Suprapubic skin (tissue), 4 donors: Measurements from ENCODE around the gene KIAA0319L. TPM values are rescaled to one million over a fixed set of nuclear protein-coding genes. Genes with fewer than 3 reads are reported as not detected.
"Not testable (repeated sequence)": the region's sequence is repeated elsewhere in the genome, so short reads cannot be mapped to it uniquely, and the experiment has no call there.

Source experiments
- DNase-seq, 2 donors: peaks; one replicate each; pipeline ENCODE4 v3.0.0-alpha.2; 2019; ENCODE audit warnings: low spot score in 2 of 2
- H3K27ac ChIP-seq: fragments of 200-600 bp; sonication (generic); one replicate; pipeline ENCODE4 v1.5.1; 2019
- H3K27me3 ChIP-seq: fragments of 200-600 bp; sonication (generic); one replicate; pipeline ENCODE4 v1.5.1; 2019
- H3K36me3 ChIP-seq: fragments of 200-600 bp; sonication (generic); one replicate; pipeline ENCODE4 v1.5.1; 2019
- H3K4me1 ChIP-seq: fragments of 200-600 bp; sonication (generic); one replicate; pipeline ENCODE4 v1.5.1; 2019
- H3K4me3 ChIP-seq: fragments of 200-600 bp; sonication (generic); one replicate; pipeline ENCODE4 v1.5.1; 2019; ENCODE audit warnings: mild to moderate bottlenecking
- H3K9me3 ChIP-seq: fragments of 200-600 bp; sonication (generic); one replicate; pipeline ENCODE4 v1.5.1; 2019
- EP300 ChIP-seq: sonication (generic); formaldehyde crosslinking; IDR thresholded peaks from one replicate; pipeline ENCODE4 v1.6.1; 2017; ENCODE audit warnings: antibody characterized with exemption
- POLR2A ChIP-seq, 2 donors: fragments of 450-650 bp; IDR thresholded peaks; one replicate each; pipeline ENCODE4 v1.6.1; 2017; ENCODE audit warnings: antibody characterized with exemption in 2 of 2, mild to moderate bottlenecking in 2 of 2, moderate library complexity in 2 of 2
- POLR2AphosphoS5 ChIP-seq, 3 donors: sonication (generic); formaldehyde crosslinking; IDR thresholded peaks; one replicate each; pipeline ENCODE4 v1.6.1; 2017; ENCODE audit warnings: antibody characterized with exemption in 3 of 3
- WGBS: methylation state at CpG from one replicate; pipeline ENCODE4 v1.1.5; 2018; 5-methylcytosine and 5-hydroxymethylcytosine counted together
- total RNA-seq, 4 donors: library from RNA; depleted of rRNA; stranded (reverse); fragments of >200 nt; gene quantifications; one replicate each; pipeline ENCODE4 v1.1.0, GENCODE V29; 2016
- TF ChIP-seq, protein P1 (sequence below), 2 donors: fragments of 200-600 bp in 1 of 2; fragments of 450-650 bp in 1 of 2; sonication (generic) in 1 of 2; IDR thresholded peaks; one replicate each; pipeline ENCODE4 v1.5.1; 2016 to 2019; ENCODE audit warnings: antibody characterized with exemption in 2 of 2, mild to moderate bottlenecking in 1 of 2, moderate library complexity in 1 of 2

The KIAA0319L gene
- total RNA-seq, 4 donors from 2014 or later = 52.1 to 124 (median 83.5) TPM

DNA sequence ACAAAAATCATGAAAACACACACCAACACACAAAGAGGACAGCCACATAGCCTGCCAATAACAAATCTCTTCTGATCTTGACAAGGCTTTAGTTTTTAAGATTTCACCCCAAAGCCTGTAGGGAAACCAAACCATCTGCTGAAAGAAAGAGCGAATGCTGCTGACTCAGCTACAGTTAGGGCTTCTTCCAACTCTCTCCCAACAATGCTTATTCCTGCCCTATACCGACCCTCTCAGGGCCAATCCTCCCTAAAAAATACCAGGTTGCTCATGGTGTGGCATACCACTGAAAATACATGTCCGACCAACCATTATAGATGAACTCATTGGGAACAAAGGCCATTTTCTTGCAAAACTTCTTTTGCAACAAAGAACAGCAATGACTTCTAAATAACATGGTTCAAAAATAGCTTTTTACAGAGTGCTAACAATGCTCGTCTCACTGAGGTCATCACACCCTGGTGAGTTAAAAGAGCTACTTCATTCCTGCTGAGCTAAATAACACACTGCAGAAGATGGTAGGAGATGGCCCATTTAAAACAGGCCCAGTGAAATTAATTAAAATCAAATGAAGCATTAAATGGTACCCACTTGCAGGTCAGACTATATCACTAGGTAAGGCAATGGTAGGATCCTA is 86.1 kb downstream of the KIAA0319L start:
- WGBS = 90% methylated on average over 4 of the region's 4 CpGs
- H3K36me3 ChIP-seq = peaks cover 52% of the 10 kb centered on the region
- no peak for DNase-seq
- no peaks in the 10 kb centered on the region for H3K4me1 ChIP-seq
- H3K27me3 ChIP-seq = no peaks in the 10 kb centered on the region
- H3K4me3 ChIP-seq = no peak overlapping the region
- H3K9me3 ChIP-seq = no peaks in the 10 kb centered on the region
- no peak for TF ChIP-seq EP300
- H3K27ac ChIP-seq = no peak overlapping the region

DNA sequence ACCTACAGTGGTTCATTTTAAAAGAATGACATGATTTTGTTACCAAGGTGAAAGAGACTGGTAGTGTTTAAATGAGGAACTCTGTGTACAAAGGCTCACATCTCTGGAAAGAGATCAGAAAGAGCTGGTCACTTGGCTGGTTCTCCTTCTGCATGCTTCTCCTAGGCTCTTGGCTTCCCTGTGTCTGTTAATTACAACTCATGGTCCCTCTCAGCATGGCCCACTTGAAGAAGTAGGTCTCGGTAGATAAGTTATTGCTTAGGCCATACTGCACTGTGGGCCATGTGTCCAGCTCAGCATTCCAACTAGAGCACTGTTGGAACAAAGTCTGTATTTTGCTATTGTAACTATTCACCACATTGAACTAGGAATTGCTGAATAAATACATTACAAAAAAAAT is 91.1 kb downstream of the KIAA0319L start:
- no peaks in the 10 kb centered on the region for H3K4me1 ChIP-seq
- H3K4me3 ChIP-seq = no peak overlapping the region
- 100% methylated on average over 1 of the region's 1 CpG for WGBS
- TF ChIP-seq POLR2AphosphoS5 (IDR thresholded peaks at IDR 0.05) = no peak
- TF ChIP-seq, protein P1, sequence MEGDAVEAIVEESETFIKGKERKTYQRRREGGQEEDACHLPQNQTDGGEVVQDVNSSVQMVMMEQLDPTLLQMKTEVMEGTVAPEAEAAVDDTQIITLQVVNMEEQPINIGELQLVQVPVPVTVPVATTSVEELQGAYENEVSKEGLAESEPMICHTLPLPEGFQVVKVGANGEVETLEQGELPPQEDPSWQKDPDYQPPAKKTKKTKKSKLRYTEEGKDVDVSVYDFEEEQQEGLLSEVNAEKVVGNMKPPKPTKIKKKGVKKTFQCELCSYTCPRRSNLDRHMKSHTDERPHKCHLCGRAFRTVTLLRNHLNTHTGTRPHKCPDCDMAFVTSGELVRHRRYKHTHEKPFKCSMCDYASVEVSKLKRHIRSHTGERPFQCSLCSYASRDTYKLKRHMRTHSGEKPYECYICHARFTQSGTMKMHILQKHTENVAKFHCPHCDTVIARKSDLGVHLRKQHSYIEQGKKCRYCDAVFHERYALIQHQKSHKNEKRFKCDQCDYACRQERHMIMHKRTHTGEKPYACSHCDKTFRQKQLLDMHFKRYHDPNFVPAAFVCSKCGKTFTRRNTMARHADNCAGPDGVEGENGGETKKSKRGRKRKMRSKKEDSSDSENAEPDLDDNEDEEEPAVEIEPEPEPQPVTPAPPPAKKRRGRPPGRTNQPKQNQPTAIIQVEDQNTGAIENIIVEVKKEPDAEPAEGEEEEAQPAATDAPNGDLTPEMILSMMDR (IDR thresholded peaks at IDR 0.05) = no peak
- no peak for TF ChIP-seq POLR2A (IDR thresholded peaks at IDR 0.05)
- TF ChIP-seq EP300 = no peak
- H3K27me3 ChIP-seq = no peaks in the 10 kb centered on the region
- H3K9me3 ChIP-seq = no peaks in the 10 kb centered on the region
- H3K27ac ChIP-seq = no peak overlapping the region
- DNase-seq = no peak
- peaks cover 67% of the 10 kb centered on the region for H3K36me3 ChIP-seq

DNA sequence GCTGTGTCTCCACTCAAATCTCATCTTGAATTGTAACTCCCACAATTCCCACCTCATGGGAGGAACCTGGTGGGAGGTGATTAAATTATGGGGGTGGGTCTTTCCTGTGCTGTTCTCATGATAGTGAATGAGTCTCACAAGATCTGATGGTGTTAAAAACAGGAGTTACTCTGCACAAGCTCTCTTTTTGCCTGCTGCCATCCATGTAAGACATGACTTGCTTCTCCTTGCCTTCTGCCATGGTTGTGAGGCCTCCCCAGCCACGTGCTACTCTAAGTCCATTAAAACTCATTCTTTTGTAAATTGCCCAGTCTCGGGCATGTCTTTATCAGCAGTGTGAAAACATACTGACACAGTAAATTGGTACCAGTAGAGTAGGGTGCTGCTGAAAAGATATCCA is 93.5 kb downstream of the KIAA0319L start:
- not testable (repeated sequence) for H3K4me3 ChIP-seq, H3K9me3 ChIP-seq, H3K4me1 ChIP-seq, DNase-seq, H3K27me3 ChIP-seq, H3K27ac ChIP-seq
- peaks cover 44% of the 10 kb centered on the region for H3K36me3 ChIP-seq
- WGBS = 86% methylated on average over 2 of the region's 2 CpGs

DNA sequence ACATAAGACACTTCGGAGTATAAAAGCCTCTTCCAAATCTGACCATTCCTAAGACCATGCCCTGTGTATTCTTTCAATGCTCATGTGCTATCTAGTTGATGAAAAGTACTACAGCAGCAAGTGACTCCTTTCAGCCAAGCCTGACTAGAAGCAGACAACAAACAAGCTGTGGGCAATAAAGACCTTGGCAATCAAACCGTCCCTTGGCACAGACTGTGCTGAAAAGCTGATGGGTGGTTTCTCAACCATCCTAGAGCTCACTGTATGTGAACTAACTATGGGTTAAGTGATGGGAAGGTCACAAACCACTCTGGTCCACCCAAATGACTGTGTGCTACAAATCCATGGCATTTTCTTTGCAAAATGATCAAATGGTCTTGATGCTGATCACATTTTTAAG is 94.0 kb downstream of the KIAA0319L start:
- Histone ChIP-seq H3K4me3 (no peak overlapping the region), H3K27ac (no peak overlapping the region), H3K4me1 (no peaks in the 10 kb centered on the region), H3K36me3 (peaks cover 44% of the 10 kb centered on the region), H3K9me3 (no peaks in the 10 kb centered on the region), H3K27me3 (no peaks in the 10 kb centered on the region)
- WGBS = 69% methylated on average over 2 of the region's 2 CpGs
- DNase-seq = no peak
- no peak for TF ChIP-seq EP300

DNA sequence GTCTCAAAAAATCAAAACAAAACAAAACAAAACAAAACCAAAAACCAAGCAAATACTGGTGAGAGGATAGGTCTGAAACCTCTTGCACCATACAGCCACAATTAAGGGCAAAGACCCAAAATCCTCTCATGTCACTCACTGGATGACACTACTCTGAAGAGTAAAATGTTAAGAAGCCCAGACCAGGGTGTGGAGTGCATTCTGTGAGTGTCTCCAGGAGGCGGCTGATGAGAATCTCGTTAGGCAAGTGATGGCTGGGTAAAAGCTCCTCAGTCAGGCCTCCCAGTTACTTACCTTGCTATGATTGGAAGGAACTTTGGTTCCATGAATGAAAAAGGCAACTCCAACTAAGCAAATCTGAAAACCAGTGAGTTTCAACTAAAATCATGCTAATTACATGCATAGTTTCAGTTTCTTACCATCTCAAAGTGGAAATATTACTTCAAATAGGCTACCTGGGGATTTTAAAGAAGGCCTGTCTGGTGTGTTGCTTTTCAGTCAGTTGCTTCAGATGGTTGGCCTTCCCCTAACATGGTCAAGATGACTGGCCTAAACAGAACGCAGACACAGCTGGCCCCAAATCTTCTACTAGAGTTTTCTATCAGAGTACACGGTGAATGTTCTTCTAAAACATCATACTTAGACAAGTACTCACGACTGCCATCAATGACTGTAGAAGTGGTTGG is 95.1 kb downstream of the KIAA0319L start:
- Histone ChIP-seq H3K4me1 (no peaks in the 10 kb centered on the region), H3K36me3 (peaks cover 46% of the 10 kb centered on the region), H3K27me3 (no peaks in the 10 kb centered on the region), H3K4me3 (no peak overlapping the region), H3K9me3 (no peaks in the 10 kb centered on the region), H3K27ac (no peak overlapping the region)
- 94% methylated on average over 5 of the region's 5 CpGs for WGBS
- DNase-seq = no peak
- TF ChIP-seq, protein P1 (IDR thresholded peaks at IDR 0.05) = no peak
- TF ChIP-seq EP300 (no peak), POLR2A (IDR thresholded peaks at IDR 0.05) (no peak), POLR2AphosphoS5 (IDR thresholded peaks at IDR 0.05) (no peak)

DNA sequence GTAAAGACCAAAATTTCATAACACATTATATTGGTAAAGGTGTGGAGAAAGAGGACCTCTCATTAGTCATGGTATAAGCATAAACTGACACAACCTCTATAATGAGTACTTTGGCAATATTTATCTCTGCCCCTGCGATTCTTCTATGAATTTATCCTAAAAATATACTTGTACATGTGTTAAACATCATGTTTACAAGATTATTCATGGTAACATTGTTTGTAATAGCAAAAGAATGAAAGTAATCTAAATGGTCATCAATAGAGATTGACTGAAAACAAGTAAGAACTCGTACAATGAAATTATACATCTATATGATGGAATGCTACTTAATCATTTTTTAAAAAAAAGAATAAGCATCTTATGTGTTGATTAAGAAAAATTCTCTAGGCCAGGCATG is 96.4 kb downstream of the KIAA0319L start:
- no peaks in the 10 kb centered on the region for H3K9me3 ChIP-seq
- H3K4me3 ChIP-seq = no peak overlapping the region
- no peaks in the 10 kb centered on the region for H3K4me1 ChIP-seq
- peaks cover 40% of the 10 kb centered on the region for H3K36me3 ChIP-seq
- H3K27ac ChIP-seq = no peak overlapping the region
- no peaks in the 10 kb centered on the region for H3K27me3 ChIP-seq
- TF ChIP-seq POLR2AphosphoS5 (IDR thresholded peaks at IDR 0.05) (no peak), EP300 (no peak), POLR2A (IDR thresholded peaks at IDR 0.05) (no peak)
- TF ChIP-seq, protein P1 (IDR thresholded peaks at IDR 0.05) = no peak
- DNase-seq = no peak
- WGBS = 83% methylated on average over 2 of the region's 2 CpGs
